K562 (cell line): Measurements from ENCODE around the gene INHA. TPM values are rescaled to one million over a fixed set of nuclear protein-coding genes. Genes with fewer than 3 reads are reported as not detected.

Source experiments
- ATAC-seq: fragments of 200-7000 bp; cut with Tn5 transposase; 3 replicates; pipeline ENCODE4 v1.9.1; 2020; ENCODE audit warnings: moderate library complexity
- BruUV-seq: library from RNA; stranded (reverse); fragments of 400-500 nt; replicated peaks from 2 replicates; lab custom pipeline; 2021; lab: Mats Ljungman, UMichigan
- CTCF ChIA-PET: fragments of 300-600 bp; formaldehyde crosslinking; extraction: SDS; loops from one replicate; lab custom pipeline; 2021; ENCODE audit warnings: low intra/inter-chr PET ratio; lab: Yijun Ruan, JAX
- POLR2A ChIA-PET: fragments of 300-600, 350-650 bp; sonication (Branson Sonifier 250); formaldehyde crosslinking; extraction: SDS; loops from one replicate; lab custom pipeline; 2021; ENCODE audit warnings: antibody characterized with exemption, inconsistent platforms; lab: Yijun Ruan, JAX
- DNase-seq, 4 experiments: peaks; one replicate each; pipeline versions ENCODE4 v3.0.0 to v3.0.0-alpha.2; 2011 to 2018; ENCODE audit warnings: low spot score in 3 of 4, mixed read lengths in 3 of 4; ENCODE audit errors: extremely low read depth in 1 of 4
- FAIRE-seq: peaks from 2 replicates; lab custom pipeline; 2011; peaks lifted over from hg19 to GRCh38; lab: Jason Lieb, UNC
- H2AFZ ChIP-seq: 2 replicates; pipeline ENCODE4 v1.6.0; 2011; ENCODE audit warnings: low read depth, low read length, control low read depth, inconsistent platforms
- H3K27ac ChIP-seq: fragments of 200-600 bp; 3 replicates; pipeline ENCODE4 v1.8.0; 2011; ENCODE audit warnings: low read depth, mild to moderate bottlenecking, control low read depth, inconsistent platforms, low read length, moderate library complexity, mixed read lengths; ENCODE audit errors: extremely low read depth
- H3K27me3 ChIP-seq, 2 experiments: fragments of 300-600 bp in 1 of 2; 2 replicates in 1 of 2; 3 replicates in 1 of 2; pipeline versions ENCODE4 v1.6.0 to v1.8.0; 2011; ENCODE audit warnings: inconsistent platforms in 2 of 2, low read length in 2 of 2, mild to moderate bottlenecking in 1 of 2, mixed read lengths in 1 of 2, moderate library complexity in 1 of 2; ENCODE audit not compliant: control insufficient read depth in 2 of 2, insufficient read depth in 2 of 2
- H3K36me3 ChIP-seq: fragments of 300-600 bp; 3 replicates; pipeline ENCODE4 v1.8.0; 2011; ENCODE audit warnings: mild to moderate bottlenecking, low read length, inconsistent platforms; ENCODE audit not compliant: control insufficient read depth, insufficient read depth
- H3K4me1 ChIP-seq, 2 experiments: fragments of 200-600 bp in 1 of 2; replicated peaks in 1 of 2; 2 replicates in 1 of 2; 3 replicates in 1 of 2; pipeline versions ENCODE4 v1.5.1 to v1.8.0; 2011; ENCODE audit warnings: inconsistent platforms in 2 of 2, low read length in 2 of 2, mild to moderate bottlenecking in 1 of 2, mixed read lengths in 1 of 2, moderate library complexity in 1 of 2; ENCODE audit not compliant: control insufficient read depth in 2 of 2, insufficient read depth in 2 of 2
- H3K4me2 ChIP-seq: 2 replicates; pipeline ENCODE4 v1.6.1; 2011; ENCODE audit warnings: low read length, control low read depth, inconsistent platforms, mixed read lengths; ENCODE audit not compliant: insufficient read depth
- H3K4me3 ChIP-seq: fragments of 200-600 bp; sonication (generic), shearing (Covaris generic); 2 replicates; pipeline ENCODE4 v1.5.1; 2016; ENCODE audit warnings: control low read depth, inconsistent platforms
- H3K79me2 ChIP-seq: fragments of 200-600 bp; 3 replicates; pipeline ENCODE4 v1.8.0; 2011; ENCODE audit warnings: low read length, inconsistent platforms; ENCODE audit not compliant: control insufficient read depth, insufficient read depth
- H3K9ac ChIP-seq, 2 experiments: 2 replicates each; pipeline versions ENCODE4 v1.6.0 to v1.6.1; 2011; ENCODE audit warnings: low read depth in 2 of 2, low read length in 2 of 2, control low read depth in 1 of 2, inconsistent platforms in 1 of 2, mild to moderate bottlenecking in 1 of 2, mixed read lengths in 1 of 2; ENCODE audit not compliant: insufficient read depth in 1 of 2
- H3K9me1 ChIP-seq: one replicate; pipeline ENCODE4 v1.6.0; 2011; ENCODE audit warnings: inconsistent platforms, mild to moderate bottlenecking, low read length, moderate library complexity; ENCODE audit not compliant: control insufficient read depth, insufficient read depth
- H3K9me3 ChIP-seq: replicated peaks from 2 replicates; pipeline ENCODE4 v1.5.1; 2011; ENCODE audit warnings: low read depth, low read length, inconsistent platforms; ENCODE audit not compliant: control insufficient read depth, insufficient read depth
- H4K20me1 ChIP-seq: replicated peaks from 2 replicates; pipeline ENCODE4 v1.6.1; 2011; ENCODE audit warnings: low read length, inconsistent platforms, mixed read lengths; ENCODE audit not compliant: control insufficient read depth, insufficient read depth
- AFF1 ChIP-seq, 2 experiments: fragments of 450-650 bp; IDR thresholded peaks; 2 replicates each; pipeline ENCODE4 v1.6.1; 2018; ENCODE audit warnings: mild to moderate bottlenecking in 2 of 2, low read depth in 1 of 2; ENCODE audit not compliant: partially characterized antibody in 2 of 2
- CC2D1A ChIP-seq: fragments of 450-650 bp; IDR thresholded peaks from 2 replicates; pipeline ENCODE4 v1.6.1; 2017; ENCODE audit warnings: mild to moderate bottlenecking
- DNMT1 ChIP-seq: fragments of 450-650 bp; IDR thresholded peaks from 2 replicates; pipeline ENCODE4 v1.6.1; 2016; ENCODE audit warnings: antibody characterized with exemption, mild to moderate bottlenecking
- ESRRB ChIP-seq: fragments of 250-450 bp; sonication (Bioruptor Pico); IDR thresholded peaks from 2 replicates; pipeline ENCODE4 v1.5.0; 2020; ENCODE audit warnings: mild to moderate bottlenecking, moderate library complexity, borderline replicate concordance
- KDM4B ChIP-seq, 2 experiments: fragments of 450-650 bp in 1 of 2; sonication (generic) in 1 of 2; IDR thresholded peaks; 2 replicates each; pipeline ENCODE4 v1.6.1; 2016 to 2017; ENCODE audit warnings: borderline replicate concordance in 2 of 2, antibody characterized with exemption in 1 of 2, low read depth in 1 of 2, mild to moderate bottlenecking in 1 of 2
- PHF20 ChIP-seq: fragments of 450-650 bp; IDR thresholded peaks from 2 replicates; pipeline ENCODE4 v1.6.1; 2018; ENCODE audit not compliant: partially characterized antibody
- ZC3H11A ChIP-seq: IDR thresholded peaks from 2 replicates; pipeline ENCODE4 v1.6.1; 2012; ENCODE audit warnings: low read depth, low read length, improper control_type of control experiment
- ZKSCAN8 ChIP-seq: fragments of 200-800 bp; sonication (Bioruptor generic); IDR thresholded peaks from 2 replicates; pipeline ENCODE4 v1.6.1; 2016; ENCODE audit warnings: missing genetic modification characterization, missing compliant biosample characterization
- ZNF551 ChIP-seq: fragments of 250-450 bp; sonication (Bioruptor Pico); IDR thresholded peaks from 2 replicates; pipeline ENCODE4 v1.5.0; 2021; ENCODE audit warnings: mild to moderate bottlenecking, moderate library complexity
- WGBS: fragments of 100-300 bp; shearing (Covaris generic); methylation state at CpG from one replicate; pipeline ENCODE4 v1.1.6; 2016; ENCODE audit warnings: low coverage, mixed read lengths; ENCODE audit not compliant: insufficient coverage; ENCODE audit errors: missing lambda C conversion rate; 5-methylcytosine and 5-hydroxymethylcytosine counted together
- in situ Hi-C: fragments of 300-500 bp; cut with MboI; formaldehyde crosslinking; loops from 4 replicates; pipeline ENCODE4 v1.15.0; 2018; ENCODE audit warnings: inconsistent platforms, mixed read lengths
- intact Hi-C: fragments of 100-400 bp; cut with micrococcal nuclease; formaldehyde crosslinking; loops from 2 replicates; pipeline ENCODE4 v1.14.2; 2022
- polyA plus RNA-seq, 8 experiments: library from polyadenylated mRNA; depleted of rRNA in 4 of 8; stranded (reverse) in 5 of 8; unstranded in 3 of 8; fragments of >200 nt; fragmentation: Nextera tagmentation in 2 of 8; fragmentation: Illumina TruSeq in 1 of 8; extraction: Ambion mirVana in 2 of 8; extraction: Trizol in 1 of 8; gene quantifications; 2 replicates each; pipeline versions ENCODE4 v1.2.1 to v1.2.3, GENCODE V29; 2011 to 2014; ENCODE audit warnings: inconsistent platforms in 1 of 8, missing spikeins in 1 of 8
- total RNA-seq, 7 experiments: library from RNA; depleted of rRNA in 6 of 7; stranded (reverse); fragments of >200 nt in 6 of 7; fragmentation: Illumina TruSeq in 2 of 7; extraction: Trizol in 2 of 7; gene quantifications; 2 replicates each; pipeline versions ENCODE4 v1.2.1 to v1.2.3, GENCODE V29; 2011 to 2021; ENCODE audit warnings: low replicate concordance in 1 of 7
- TF ChIP-seq, protein P1 (sequence below): fragments of 250-450 bp; sonication (Bioruptor Pico); IDR thresholded peaks from 2 replicates; pipeline ENCODE4 v1.5.0; 2021
- TF ChIP-seq, protein P2 (sequence below): fragments of 450-650 bp; IDR thresholded peaks from 2 replicates; pipeline ENCODE4 v1.6.1; 2017; ENCODE audit warnings: antibody characterized with exemption
- TF ChIP-seq, protein P3 (sequence below): sonication (generic); formaldehyde crosslinking; IDR thresholded peaks from 2 replicates; pipeline ENCODE4 v1.8.0; 2022; ENCODE audit warnings: mild to moderate bottlenecking, missing genetic modification reagents

The INHA gene
- total and polyA plus RNA-seq, 9 of the 15 experiments (the other 6 are each of a cell fraction or from before 2014, with no cell fraction given) = 0.07 to 1.9 (median 0.40) TPM

- H3K9ac ChIP-seq = peak overlapping the region in 1 of 2 experiments; percentile 73; a peak in 3 of 4 replicates
- no peaks in the 10 kb centered on the region for H3K9me3 ChIP-seq
- peaks cover 35% of the 10 kb centered on the region; the same call in 2 of the 3 replicates for H3K36me3 ChIP-seq
- peaks cover 17% of the 10 kb centered on the region for H3K79me2 ChIP-seq
- H3K27me3 ChIP-seq = no peaks in the 10 kb centered on the region
- H3K9me1 ChIP-seq = no peaks in the 10 kb centered on the region
- under 1% methylated on average over 31 of the region's 48 CpGs for WGBS
- ChIA-PET POLR2A (interaction anchor here (0.6 to 1.0 kb wide), 4 partner anchors 12 to 148 kb away, joined by 3 to 4 read pairs (median 4); no protein-coding TSS in a partner anchor), CTCF (interaction anchor here (0.6 to 3.8 kb wide), 7 partner anchors 60 to 183 kb away, joined by 3 to 80 read pairs (median 3); no protein-coding TSS in a partner anchor)
- H2AFZ ChIP-seq = peak overlapping the region; percentile 58; the same call in 1 of the 2 replicates
- no peak overlapping the region for H3K27ac ChIP-seq
- in situ Hi-C loops = loop anchor here (5.0 to 10.0 kb wide), 2 partner anchors 101 to 153 kb away; no protein-coding TSS in a partner anchor
- FAIRE-seq = peak; percentile 84
- peaks cover 0 to 68% of the 10 kb centered on the region in 2 experiments; a peak in 3 of 5 replicates for H3K4me1 ChIP-seq
- peak; percentile 63 to 86 (median 67) for DNase-seq
- peak overlapping the region; percentile 83 for H3K4me3 ChIP-seq
- H3K4me2 ChIP-seq = peak overlapping the region; percentile 75
- peaks cover 14% of the 10 kb centered on the region; the same call in 1 of the 2 replicates for H4K20me1 ChIP-seq
- peak; percentile 64 for ATAC-seq
- intact Hi-C loops = loop anchor here (1.0 to 5.0 kb wide), 5 partner anchors 55 to 185 kb away; partner anchors contain the start of gene SLC4A3
- BruUV-seq = no TSS peak
- TF ChIP-seq ZNF551 = no peak
- TF ChIP-seq KDM4B (IDR thresholded peaks at IDR 0.05; ENCODE audit: borderline replicate concordance in 2 of 2, low read depth in 1 of 2) = no peak
- TF ChIP-seq, protein P1, sequence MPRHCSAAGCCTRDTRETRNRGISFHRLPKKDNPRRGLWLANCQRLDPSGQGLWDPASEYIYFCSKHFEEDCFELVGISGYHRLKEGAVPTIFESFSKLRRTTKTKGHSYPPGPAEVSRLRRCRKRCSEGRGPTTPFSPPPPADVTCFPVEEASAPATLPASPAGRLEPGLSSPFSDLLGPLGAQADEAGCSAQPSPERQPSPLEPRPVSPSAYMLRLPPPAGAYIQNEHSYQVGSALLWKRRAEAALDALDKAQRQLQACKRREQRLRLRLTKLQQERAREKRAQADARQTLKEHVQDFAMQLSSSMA = no peak
- peak; percentile 62 for TF ChIP-seq PHF20
- TF ChIP-seq, protein P2, sequence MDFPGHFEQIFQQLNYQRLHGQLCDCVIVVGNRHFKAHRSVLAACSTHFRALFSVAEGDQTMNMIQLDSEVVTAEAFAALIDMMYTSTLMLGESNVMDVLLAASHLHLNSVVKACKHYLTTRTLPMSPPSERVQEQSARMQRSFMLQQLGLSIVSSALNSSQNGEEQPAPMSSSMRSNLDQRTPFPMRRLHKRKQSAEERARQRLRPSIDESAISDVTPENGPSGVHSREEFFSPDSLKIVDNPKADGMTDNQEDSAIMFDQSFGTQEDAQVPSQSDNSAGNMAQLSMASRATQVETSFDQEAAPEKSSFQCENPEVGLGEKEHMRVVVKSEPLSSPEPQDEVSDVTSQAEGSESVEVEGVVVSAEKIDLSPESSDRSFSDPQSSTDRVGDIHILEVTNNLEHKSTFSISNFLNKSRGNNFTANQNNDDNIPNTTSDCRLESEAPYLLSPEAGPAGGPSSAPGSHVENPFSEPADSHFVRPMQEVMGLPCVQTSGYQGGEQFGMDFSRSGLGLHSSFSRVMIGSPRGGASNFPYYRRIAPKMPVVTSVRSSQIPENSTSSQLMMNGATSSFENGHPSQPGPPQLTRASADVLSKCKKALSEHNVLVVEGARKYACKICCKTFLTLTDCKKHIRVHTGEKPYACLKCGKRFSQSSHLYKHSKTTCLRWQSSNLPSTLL = no peak
- TF ChIP-seq CC2D1A = no peak
- TF ChIP-seq, protein P3, sequence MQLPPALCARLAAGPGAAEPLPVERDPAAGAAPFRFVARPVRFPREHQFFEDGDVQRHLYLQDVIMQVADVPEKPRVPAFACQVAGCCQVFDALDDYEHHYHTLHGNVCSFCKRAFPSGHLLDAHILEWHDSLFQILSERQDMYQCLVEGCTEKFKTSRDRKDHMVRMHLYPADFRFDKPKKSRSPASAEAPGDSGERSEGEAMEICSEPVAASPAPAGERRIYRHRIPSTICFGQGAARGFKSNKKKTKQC (CRISPR knock-in tag) = no peak
- TF ChIP-seq ZKSCAN8 (CRISPR knock-in tag) = no peak
- no peak for TF ChIP-seq AFF1 (IDR thresholded peaks at IDR 0.05; ENCODE audit: low read depth in 1 of 2, partially characterized antibody in 2 of 2)
- no peak for TF ChIP-seq ZC3H11A
- TF ChIP-seq DNMT1 = no peak
- no peak for TF ChIP-seq ESRRB
These were observed 30.4 kb upstream of the INHA start for GRCh38 chr2:219541611-219542180.
